OCI-LY1 (cell line): ENCODE measurements around the gene COX19.

Experiments
- H2AFZ ChIP-seq: fragments of 200-600 bp; sonication (generic), shearing (Covaris generic); 2 replicates; pipeline ENCODE4 v1.6.0; 2014; ENCODE audit warnings: antibody characterized with exemption, mild to moderate bottlenecking, low read length
- H3F3A ChIP-seq: fragments of 200-600 bp; sonication (generic), shearing (Covaris generic); 2 replicates; pipeline ENCODE4 v1.6.0; 2014; ENCODE audit warnings: mild to moderate bottlenecking, antibody characterized with exemption, low read length, moderate library complexity; ENCODE audit not compliant: insufficient read depth
- H3K27ac ChIP-seq: fragments of 200-600 bp; sonication (generic); 2 replicates; pipeline ENCODE4 v1.5.1; 2014; ENCODE audit warnings: low read length, mixed run types, mild to moderate bottlenecking, low read depth; ENCODE audit not compliant: poor library complexity, severe bottlenecking
- H3K27me3 ChIP-seq: fragments of 200-600 bp; sonication (generic); 2 replicates; pipeline ENCODE4 v1.6.0; 2014; ENCODE audit warnings: antibody characterized with exemption, mild to moderate bottlenecking, low read length, moderate library complexity; ENCODE audit not compliant: insufficient read depth
- H3K36me3 ChIP-seq: fragments of 200-600 bp; sonication (generic); 2 replicates; pipeline ENCODE4 v1.6.1; 2014; ENCODE audit warnings: mild to moderate bottlenecking, antibody characterized with exemption, low read length, moderate library complexity, mixed read lengths; ENCODE audit not compliant: insufficient read depth
- H3K4me1 ChIP-seq: fragments of 200-600 bp; sonication (generic); 2 replicates; pipeline ENCODE4 v1.5.1; 2014; ENCODE audit warnings: mild to moderate bottlenecking, low read length, moderate library complexity; ENCODE audit not compliant: insufficient read depth, severe bottlenecking
- H3K4me2 ChIP-seq: fragments of 200-600 bp; sonication (generic), shearing (Covaris generic); 2 replicates; pipeline ENCODE4 v1.6.1; 2014; ENCODE audit warnings: low read length
- H3K4me3 ChIP-seq: fragments of 200-600 bp; sonication (generic); 2 replicates; pipeline ENCODE4 v1.5.1; 2014; ENCODE audit warnings: low read length, low read depth, mild to moderate bottlenecking, mixed read lengths; ENCODE audit not compliant: poor library complexity, severe bottlenecking
- H3K79me2 ChIP-seq: fragments of 200-600 bp; shearing (Covaris generic); 2 replicates; pipeline ENCODE4 v1.6.1; 2016; ENCODE audit warnings: mixed run types, low read length, mixed read lengths; ENCODE audit not compliant: insufficient read depth
- H3K9ac ChIP-seq: fragments of 200-600 bp; sonication (generic), shearing (Covaris generic); 2 replicates; pipeline ENCODE4 v1.6.1; 2014; ENCODE audit warnings: mild to moderate bottlenecking, low read length, mixed read lengths
- H3K9me2 ChIP-seq: fragments of 200-600 bp; sonication (generic), shearing (Covaris generic); 2 replicates; pipeline ENCODE4 v1.6.1; 2014; ENCODE audit warnings: low read depth, mild to moderate bottlenecking, low read length, mixed read lengths
- H3K9me3 ChIP-seq: fragments of 200-600 bp; shearing (Covaris generic); 2 replicates; pipeline ENCODE4 v1.6.1; 2014; ENCODE audit warnings: low read length, mixed read lengths
- H4K20me1 ChIP-seq: fragments of 200-600 bp; sonication (generic), shearing (Covaris generic); 2 replicates; pipeline ENCODE4 v1.6.0; 2016; ENCODE audit warnings: mild to moderate bottlenecking, low read length; ENCODE audit not compliant: insufficient read depth
- EZH2 ChIP-seq: fragments of 200-600 bp; sonication (generic), shearing (Covaris generic); IDR thresholded peaks from 2 replicates; pipeline ENCODE4 v1.8.0; 2017; ENCODE audit warnings: borderline replicate concordance, mixed run types, mild to moderate bottlenecking, antibody characterized with exemption, low read length, moderate library complexity, mixed read lengths
- TF ChIP-seq, protein P1 (sequence below): fragments of 200-600 bp; sonication (generic), shearing (Covaris generic); IDR thresholded peaks from 2 replicates; pipeline ENCODE4 v1.5.1; 2017; ENCODE audit warnings: mild to moderate bottlenecking, antibody characterized with exemption, low read length, moderate library complexity, mixed read lengths

COX19 gene

DNA sequence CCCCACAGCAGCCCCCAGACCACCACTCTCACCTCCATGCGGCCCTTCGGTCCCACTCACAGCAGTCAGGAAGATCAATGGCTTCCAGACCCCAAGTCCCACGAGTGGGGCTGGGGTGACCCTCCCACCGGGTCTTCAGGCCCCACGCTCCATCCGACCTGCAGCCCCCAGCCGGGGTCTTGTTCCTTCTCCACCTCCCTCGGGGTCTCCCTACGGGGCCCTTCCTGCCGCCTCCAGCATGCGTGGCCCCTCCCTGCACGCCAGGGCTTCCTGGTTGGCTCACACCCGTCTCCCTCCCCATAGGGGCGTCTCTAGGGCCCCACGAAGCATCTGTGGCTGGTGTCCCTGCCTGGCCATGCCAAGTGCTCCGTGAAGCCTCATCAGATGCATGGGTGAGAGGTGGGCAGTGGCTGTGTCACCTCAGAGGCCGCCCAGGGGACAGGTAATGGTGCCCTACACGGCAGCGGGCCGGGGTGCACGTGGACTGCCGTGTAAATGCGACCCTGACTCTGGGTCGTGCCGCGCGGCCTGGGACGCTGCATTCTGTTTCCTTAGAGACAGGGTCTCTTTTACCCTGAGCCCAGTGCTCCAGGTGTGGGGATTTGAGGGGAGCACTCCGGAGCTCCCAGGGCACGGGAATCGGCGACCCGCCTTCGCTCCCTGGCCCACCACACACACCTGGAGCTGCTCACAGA lies 40.7 kb downstream of the COX19 start:
- no peak overlapping the region for H3K4me3 ChIP-seq
- H3K4me1 ChIP-seq, result no peaks in the 10 kb centered on the region
- H3K9ac ChIP-seq, result no peak overlapping the region
- H4K20me1 ChIP-seq, result no peaks in the 10 kb centered on the region
- no peak overlapping the region for H2AFZ ChIP-seq
- H3K4me2 ChIP-seq, result no peak overlapping the region
- no peaks in the 10 kb centered on the region for H3K9me3 ChIP-seq
- H3K9me2 ChIP-seq, result no peaks in the 10 kb centered on the region
- no peak overlapping the region for H3K27ac ChIP-seq
- TF ChIP-seq, protein P1, sequence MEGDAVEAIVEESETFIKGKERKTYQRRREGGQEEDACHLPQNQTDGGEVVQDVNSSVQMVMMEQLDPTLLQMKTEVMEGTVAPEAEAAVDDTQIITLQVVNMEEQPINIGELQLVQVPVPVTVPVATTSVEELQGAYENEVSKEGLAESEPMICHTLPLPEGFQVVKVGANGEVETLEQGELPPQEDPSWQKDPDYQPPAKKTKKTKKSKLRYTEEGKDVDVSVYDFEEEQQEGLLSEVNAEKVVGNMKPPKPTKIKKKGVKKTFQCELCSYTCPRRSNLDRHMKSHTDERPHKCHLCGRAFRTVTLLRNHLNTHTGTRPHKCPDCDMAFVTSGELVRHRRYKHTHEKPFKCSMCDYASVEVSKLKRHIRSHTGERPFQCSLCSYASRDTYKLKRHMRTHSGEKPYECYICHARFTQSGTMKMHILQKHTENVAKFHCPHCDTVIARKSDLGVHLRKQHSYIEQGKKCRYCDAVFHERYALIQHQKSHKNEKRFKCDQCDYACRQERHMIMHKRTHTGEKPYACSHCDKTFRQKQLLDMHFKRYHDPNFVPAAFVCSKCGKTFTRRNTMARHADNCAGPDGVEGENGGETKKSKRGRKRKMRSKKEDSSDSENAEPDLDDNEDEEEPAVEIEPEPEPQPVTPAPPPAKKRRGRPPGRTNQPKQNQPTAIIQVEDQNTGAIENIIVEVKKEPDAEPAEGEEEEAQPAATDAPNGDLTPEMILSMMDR, result no peak
- no peak for TF ChIP-seq EZH2
- H3K27me3 ChIP-seq, result no peaks in the 10 kb centered on the region; the same call in 1 of the 2 replicates
- no peaks in the 10 kb centered on the region for H3K36me3 ChIP-seq
- H3F3A ChIP-seq, result no peaks in the 10 kb centered on the region
- no peaks in the 10 kb centered on the region for H3K79me2 ChIP-seq

DNA sequence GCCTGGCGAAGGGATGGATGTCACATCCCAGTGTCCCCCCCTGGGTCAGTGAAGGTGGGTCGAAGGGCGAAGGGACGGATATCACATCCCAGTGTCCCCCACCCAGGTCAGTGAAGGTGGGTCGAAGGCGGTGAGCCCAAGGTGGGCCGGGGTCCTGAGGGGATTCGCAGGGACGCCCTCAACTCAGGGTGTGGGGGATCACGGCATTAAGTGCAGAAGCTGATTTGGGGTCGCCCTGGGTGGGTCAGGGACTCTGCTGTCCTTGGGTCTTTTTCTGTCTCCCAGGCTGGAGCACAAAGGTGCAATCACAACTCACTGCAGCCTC lies 42.7 kb downstream of the COX19 start:
- H3K4me1 ChIP-seq, result no peaks in the 10 kb centered on the region
- H3K27ac ChIP-seq, result no peak overlapping the region
- no peak overlapping the region for H3K9ac ChIP-seq
- no peak for TF ChIP-seq EZH2
- TF ChIP-seq, protein P1, result no peak
- no peaks in the 10 kb centered on the region for H4K20me1 ChIP-seq
- H3K9me2 ChIP-seq, result no peaks in the 10 kb centered on the region
- no peak overlapping the region for H2AFZ ChIP-seq
- no peaks in the 10 kb centered on the region for H3K9me3 ChIP-seq
- no peaks in the 10 kb centered on the region for H3K27me3 ChIP-seq
- H3K36me3 ChIP-seq, result no peaks in the 10 kb centered on the region
- no peaks in the 10 kb centered on the region for H3F3A ChIP-seq
- H3K4me3 ChIP-seq, result no peak overlapping the region
- H3K4me2 ChIP-seq, result no peak overlapping the region
- H3K79me2 ChIP-seq, result no peaks in the 10 kb centered on the region

DNA sequence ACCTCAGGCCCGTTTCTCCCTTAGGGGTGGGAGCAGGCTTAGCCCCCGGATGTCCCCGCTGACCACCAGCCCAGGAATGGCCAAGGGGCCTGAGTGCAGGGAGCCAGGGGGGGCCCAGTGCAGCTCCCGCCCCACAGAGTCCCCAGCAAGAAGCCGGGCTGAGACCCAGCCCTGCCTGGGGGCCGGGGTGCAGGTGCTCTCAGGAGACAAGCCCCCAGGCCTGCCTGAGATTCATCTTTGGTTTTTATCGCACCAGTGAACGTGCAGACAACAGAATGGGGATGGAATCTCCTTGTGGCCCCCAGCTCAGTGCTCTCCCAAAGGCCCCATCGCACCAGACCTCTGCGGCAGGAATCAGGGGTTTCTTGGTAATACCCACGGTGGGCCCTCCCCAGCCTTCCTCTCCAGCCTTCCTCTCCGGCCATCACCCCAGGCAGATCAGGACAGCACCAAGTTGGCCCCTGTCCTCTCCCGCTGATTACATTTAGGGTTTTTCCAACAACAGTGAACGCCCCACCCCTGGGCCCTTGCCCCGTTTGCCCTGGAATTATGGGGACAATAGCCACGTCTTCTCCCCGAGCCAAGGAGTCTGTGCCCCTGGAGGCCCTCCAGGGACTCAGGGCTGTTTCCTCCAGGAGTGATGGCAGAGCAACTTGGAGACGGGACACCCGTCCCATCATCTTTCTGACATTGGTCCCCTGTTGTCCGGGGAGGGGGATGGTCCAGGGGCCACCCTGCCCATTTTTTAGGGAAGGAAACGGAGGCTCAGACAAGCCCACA lies 43.3 kb downstream of the COX19 start:
- no peak overlapping the region for H2AFZ ChIP-seq
- no peaks in the 10 kb centered on the region for H3K36me3 ChIP-seq
- H3K27me3 ChIP-seq, result no peaks in the 10 kb centered on the region; the same call in 1 of the 2 replicates

More for the DNA sequence above, 43.3 kb downstream of the COX19 start:
- H3K4me2 ChIP-seq, result no peak overlapping the region
- no peaks in the 10 kb centered on the region for H3K4me1 ChIP-seq
- no peak overlapping the region for H3K4me3 ChIP-seq
- TF ChIP-seq, protein P1, result no peak
- TF ChIP-seq EZH2, result no peak
- H4K20me1 ChIP-seq, result no peaks in the 10 kb centered on the region
- no peaks in the 10 kb centered on the region for H3K79me2 ChIP-seq
- H3K9ac ChIP-seq, result no peak overlapping the region
- H3K9me3 ChIP-seq, result no peaks in the 10 kb centered on the region
- no peaks in the 10 kb centered on the region for H3F3A ChIP-seq
- no peaks in the 10 kb centered on the region for H3K9me2 ChIP-seq
- H3K27ac ChIP-seq, result no peak overlapping the region
